Upper lobe of left lung (tissue), 4 donors: ENCODE data around the gene SH2B3.

Experiments
- CTCF ChIP-seq, 6 experiments: fragments of 450-650 bp in 4 of 6; fragments of 200-600 bp in 2 of 6; sonication (generic) in 2 of 6; IDR thresholded peaks; one replicate each; pipeline ENCODE4 v1.5.1; 2016 to 2019; ENCODE audit warnings: antibody characterized with exemption in 6 of 6
- EP300 ChIP-seq, 4 donors: sonication (generic); formaldehyde crosslinking; IDR thresholded peaks; one replicate each; pipeline ENCODE4 v1.5.1; 2017; ENCODE audit warnings: antibody characterized with exemption in 4 of 4, control low read depth in 2 of 4
- POLR2A ChIP-seq, 4 donors: fragments of 450-650 bp; IDR thresholded peaks; one replicate each; pipeline ENCODE4 v1.5.1; 2016 to 2017; ENCODE audit warnings: antibody characterized with exemption in 4 of 4, mild to moderate bottlenecking in 2 of 4

GRCh38 chr12:111359231-111359913 lies 46.4 kb upstream of the SH2B3 start:
- TF ChIP-seq EP300 (IDR thresholded peaks at IDR 0.05) (no peak), CTCF (IDR thresholded peaks at IDR 0.05) (no peak), POLR2A (IDR thresholded peaks at IDR 0.05) (no peak)
